ENCODE measurements around the gene SIRT5.

DNA sequence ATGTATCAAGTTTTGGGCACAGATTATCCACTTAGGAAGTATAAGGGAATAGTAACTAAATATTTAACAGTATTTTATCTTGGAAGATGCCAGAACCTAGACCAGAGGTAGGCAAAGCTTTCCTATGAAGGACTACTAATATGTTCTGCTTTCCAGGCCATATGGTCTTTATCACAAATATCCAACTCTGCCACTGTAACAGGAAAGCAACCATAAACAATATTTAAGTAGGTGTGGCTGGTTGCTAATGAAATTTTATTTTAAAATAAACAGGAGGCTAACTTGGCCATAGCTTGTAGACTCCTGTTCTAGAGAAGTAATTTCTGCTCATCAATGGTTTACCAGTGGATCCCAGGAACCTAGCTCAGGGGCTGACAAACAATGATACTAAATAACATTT, 80.1 kb downstream of the SIRT5 start:
- TF ChIP-seq, protein P1, sequence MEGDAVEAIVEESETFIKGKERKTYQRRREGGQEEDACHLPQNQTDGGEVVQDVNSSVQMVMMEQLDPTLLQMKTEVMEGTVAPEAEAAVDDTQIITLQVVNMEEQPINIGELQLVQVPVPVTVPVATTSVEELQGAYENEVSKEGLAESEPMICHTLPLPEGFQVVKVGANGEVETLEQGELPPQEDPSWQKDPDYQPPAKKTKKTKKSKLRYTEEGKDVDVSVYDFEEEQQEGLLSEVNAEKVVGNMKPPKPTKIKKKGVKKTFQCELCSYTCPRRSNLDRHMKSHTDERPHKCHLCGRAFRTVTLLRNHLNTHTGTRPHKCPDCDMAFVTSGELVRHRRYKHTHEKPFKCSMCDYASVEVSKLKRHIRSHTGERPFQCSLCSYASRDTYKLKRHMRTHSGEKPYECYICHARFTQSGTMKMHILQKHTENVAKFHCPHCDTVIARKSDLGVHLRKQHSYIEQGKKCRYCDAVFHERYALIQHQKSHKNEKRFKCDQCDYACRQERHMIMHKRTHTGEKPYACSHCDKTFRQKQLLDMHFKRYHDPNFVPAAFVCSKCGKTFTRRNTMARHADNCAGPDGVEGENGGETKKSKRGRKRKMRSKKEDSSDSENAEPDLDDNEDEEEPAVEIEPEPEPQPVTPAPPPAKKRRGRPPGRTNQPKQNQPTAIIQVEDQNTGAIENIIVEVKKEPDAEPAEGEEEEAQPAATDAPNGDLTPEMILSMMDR (IDR thresholded peaks at IDR 0.05 in 2 of 3, conservative IDR thresholded peaks at IDR 0.05 in 1 of 3; ENCODE audit: borderline replicate concordance in 1 of 3, insufficient read depth in 1 of 3, low read depth in 2 of 3, low read length in 2 of 3) = no peak
- no peak for TF ChIP-seq SP1 (IDR thresholded peaks at IDR 0.05; ENCODE audit: low read depth)
- no peak for TF ChIP-seq CBX3 (IDR thresholded peaks at IDR 0.05; ENCODE audit: low read depth)
- no peak for TF ChIP-seq RAD21 (IDR thresholded peaks at IDR 0.05; ENCODE audit: low read depth)
- TF ChIP-seq, protein P2, sequence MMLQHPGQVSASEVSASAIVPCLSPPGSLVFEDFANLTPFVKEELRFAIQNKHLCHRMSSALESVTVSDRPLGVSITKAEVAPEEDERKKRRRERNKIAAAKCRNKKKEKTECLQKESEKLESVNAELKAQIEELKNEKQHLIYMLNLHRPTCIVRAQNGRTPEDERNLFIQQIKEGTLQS (IDR thresholded peaks at IDR 0.05) = no peak
- TF ChIP-seq CEBPB (IDR thresholded peaks at IDR 0.05; ENCODE audit: low read depth) = no peak
- no peak for TF ChIP-seq POLR2A (IDR thresholded peaks at IDR 0.05; ENCODE audit: borderline replicate concordance, extremely low read depth, insufficient read depth, insufficient read length)
